GM18508 (cell line): ENCODE measurements around the gene USP6NL.
A peak's percentile ranks its signal among the peaks of the same experiment; 100 is the strongest.
"Not testable (repeated sequence)": the region's sequence is repeated elsewhere in the genome, so short reads cannot be mapped to it uniquely, and the experiment has no call there.

Experiments
- ATAC-seq: cut with Tn5 transposase; IDR thresholded peaks from one replicate; pipeline ENCODE4 v1.9.1; 2021; ENCODE audit warnings: moderate number of reproducible peaks; ENCODE audit not compliant: insufficient read depth, unreplicated experiment

USP6NL gene

DNA sequence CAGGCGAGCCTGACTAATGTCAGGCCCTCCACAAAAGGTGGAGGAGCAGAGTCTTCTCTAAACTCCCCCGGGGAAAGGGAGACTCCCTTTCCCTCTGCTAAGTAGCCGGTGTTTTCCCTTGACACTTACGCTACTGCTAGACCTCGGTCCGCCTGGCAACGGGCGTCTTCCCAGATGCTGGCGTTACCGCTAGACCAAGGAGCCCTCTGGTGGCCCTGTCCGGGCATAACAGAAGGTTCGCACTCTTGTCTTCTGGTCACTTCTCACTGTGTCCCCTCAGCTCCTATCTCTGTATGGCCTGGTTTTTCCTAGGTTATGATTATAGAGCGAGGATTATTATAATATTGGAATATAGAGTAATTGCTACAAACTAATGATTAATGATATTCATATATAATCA lies 116.5 kb downstream of the USP6NL start:
- ATAC-seq = not testable (repeated sequence)

DNA sequence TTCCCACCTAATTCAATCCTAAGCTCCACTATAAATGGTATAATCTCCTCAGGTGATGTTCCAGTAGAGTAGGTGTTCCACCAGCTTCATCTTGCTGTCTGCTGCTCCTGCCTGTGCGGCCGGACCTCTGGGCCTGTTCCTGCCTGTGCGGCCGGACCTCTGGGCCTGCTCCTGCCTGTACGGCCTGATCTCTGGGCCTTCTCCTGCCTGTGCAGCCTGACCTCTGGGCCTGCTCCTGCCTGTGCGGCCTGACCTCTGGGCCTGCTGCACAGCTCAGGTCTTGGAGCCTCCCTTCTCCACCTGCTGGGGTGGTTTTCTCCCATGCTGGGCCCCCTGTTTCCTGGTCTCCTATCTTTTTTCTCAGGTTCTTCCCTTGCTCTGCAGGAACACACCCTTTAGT lies 117.8 kb downstream of the USP6NL start:
- no peak for ATAC-seq

DNA sequence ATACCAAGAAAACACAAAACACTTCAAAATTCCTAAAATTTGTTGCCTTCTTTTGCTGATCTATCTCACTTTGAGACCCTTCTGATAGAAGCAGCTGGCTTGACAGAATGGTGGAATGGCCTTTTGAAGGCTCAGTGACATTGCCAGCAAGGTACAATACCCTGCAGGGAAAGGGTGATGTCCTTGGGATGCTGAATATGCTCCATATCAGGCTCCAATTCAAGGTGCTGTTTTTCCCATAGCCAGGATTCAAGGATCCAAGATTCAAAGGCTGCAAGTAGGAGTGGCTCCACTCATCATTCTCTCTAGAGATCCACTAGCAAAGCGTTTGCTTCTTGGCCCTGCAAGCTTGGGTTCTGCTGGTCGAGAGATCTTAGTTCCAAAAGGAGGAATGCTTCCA lies 120.4 kb downstream of the USP6NL start:
- ATAC-seq = no peak

DNA sequence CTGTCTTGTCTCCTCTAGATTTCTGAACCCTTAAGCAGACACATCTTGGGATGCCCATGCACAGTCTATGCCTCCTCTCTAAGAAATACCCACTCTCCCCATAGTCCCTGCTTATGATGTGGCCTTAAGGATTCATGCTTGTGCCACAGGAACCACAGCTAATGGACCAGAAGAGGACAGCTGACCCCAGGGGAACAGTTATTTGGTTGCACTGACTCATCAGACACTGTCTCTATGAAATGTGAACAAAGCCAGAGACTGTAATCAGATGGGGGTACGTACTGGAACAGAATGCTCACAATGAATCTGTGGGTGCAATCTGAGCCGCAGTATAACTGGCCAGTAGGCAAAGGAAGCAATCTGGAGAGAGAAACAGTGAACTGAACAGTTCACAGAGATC lies 121.9 kb downstream of the USP6NL start:
- no peak for ATAC-seq

DNA sequence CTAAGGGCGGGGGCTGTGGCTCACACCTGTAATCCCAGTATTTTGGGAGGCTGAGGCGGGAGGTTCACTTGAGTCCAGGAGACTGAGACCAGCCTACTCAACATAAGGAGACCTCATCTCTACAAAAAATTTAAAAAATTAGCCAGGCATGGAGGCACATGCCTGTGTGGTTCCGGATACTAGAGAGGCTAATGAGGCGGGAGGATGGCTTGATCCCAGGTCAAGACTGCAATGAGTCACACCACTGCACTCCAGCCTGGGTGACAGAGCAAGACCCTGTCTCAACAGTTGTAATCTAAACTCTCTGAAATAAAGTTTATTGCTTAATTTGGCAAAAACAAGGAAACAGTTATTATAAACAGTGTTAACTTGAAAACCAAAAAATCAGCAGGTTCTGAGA lies 123.3 kb downstream of the USP6NL start:
- ATAC-seq = no peak

DNA sequence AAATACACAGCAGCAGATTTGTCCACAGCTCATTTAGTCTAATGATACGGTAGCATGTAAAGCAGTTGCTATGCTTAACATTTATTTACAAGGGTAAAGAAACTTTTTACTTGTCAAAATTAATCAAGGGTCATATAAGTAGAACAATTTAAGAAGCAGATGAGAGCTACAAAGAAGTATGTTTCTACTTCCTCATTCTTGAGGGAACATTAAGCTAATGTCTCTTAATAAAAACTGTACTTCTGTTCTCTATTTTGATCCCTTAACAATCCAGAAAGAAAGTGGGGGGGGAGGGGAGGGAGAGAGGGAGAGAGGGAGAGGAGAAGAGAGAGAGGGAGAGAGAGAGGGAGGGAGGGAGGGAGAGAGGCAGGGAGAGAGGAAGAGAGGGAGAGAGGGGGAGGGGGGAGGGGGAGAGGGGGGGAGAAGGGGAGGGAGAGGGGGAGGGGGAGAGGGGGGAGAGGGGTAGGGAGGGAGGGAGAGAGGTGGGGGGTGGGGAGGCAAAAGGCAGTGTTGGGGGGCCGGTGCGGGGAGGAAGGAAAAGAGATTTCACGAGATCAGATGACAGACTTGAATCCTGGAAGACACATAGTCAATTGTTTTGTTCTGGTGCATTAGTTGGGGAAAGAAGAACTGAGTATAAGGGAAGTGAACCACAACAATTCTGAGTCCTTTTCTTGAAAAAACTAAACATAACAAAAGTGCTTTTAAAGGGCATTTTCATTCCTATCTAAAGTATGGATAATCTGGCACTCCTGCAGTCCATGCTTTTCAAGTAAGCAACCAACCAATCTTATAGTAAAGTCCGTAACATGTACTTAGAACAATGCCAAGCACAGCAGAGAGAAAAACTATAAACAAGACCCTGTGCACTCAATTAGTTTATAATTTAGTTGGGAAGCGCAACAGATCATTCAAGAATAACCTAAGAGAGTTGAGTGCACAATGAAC lies 128.0 kb downstream of the USP6NL start:
- ATAC-seq = no peak

DNA sequence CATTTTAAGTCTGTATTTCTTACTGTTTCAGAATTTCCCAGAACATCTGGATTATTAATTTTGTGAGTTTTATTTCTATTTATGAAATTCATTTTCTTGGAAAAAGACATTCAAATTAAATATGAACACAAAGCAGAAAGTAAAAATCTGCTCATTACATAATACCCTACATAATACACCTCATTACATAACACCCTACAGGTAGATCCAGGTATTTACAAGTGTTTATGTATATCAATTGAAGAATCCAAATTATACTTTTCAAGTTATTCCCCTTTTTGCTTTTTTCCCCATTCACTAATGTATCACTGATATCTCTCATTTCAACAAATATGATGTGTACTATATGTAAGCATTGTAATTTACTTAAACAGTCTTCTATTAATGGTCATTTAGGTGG lies 129.1 kb downstream of the USP6NL start:
- ATAC-seq = no peak

DNA sequence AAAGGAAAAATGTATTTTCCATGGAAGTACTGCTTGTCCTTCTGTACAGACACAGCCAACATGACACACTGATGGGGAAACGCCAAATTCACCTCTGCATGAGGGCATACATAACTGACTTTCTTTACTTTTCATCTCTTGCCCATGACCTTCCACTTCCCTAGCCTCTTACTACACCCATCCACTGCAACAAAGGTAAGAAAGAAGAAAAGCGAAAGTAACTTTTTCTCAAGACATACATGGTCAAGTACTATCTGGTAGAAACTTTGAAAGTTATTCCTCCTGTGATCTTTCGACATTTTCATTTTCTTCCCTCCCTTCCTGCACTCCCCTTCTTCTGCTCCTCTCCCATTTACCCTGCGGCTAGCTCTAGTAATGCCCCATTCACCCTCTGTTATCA lies 130.8 kb downstream of the USP6NL start:
- ATAC-seq = no peak

DNA sequence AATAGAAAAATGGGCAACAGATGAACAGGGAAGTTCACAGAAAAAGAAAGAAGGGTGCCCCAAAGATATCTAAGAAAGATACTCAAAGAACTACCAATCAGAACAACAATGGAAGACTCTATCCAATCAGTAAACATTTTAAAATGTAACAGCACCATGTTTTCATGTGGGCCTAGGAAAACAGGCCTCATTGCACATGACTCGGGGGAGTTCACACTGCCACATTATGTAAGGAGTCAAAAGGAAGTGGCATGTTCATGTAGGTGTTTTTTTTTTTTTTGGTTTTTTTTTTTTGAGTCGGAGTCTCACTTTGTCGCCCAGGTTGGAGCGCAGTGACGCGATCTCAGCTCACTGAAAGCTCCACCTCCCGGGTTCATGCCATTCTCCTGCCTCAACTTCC lies 132.2 kb downstream of the USP6NL start:
- ATAC-seq = no peak

DNA sequence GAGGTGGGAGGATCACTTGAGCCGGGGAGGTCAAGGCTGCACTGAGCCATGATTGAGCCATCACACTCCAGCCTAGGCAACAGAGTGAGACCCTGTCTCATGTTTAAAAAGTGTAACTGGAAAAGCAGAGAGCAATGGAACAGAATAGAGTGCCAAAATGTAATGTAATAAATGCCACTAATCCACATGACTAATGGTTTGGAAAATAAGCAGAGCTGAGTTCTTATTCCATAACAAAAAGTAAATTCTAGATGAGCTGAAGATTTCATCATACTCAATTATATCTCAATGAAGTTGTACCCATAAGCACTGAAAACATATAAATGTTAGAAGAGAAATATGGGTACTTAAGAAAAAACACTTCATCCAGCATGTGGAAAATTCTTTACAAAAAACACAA lies 132.6 kb downstream of the USP6NL start:
- ATAC-seq = no peak

DNA sequence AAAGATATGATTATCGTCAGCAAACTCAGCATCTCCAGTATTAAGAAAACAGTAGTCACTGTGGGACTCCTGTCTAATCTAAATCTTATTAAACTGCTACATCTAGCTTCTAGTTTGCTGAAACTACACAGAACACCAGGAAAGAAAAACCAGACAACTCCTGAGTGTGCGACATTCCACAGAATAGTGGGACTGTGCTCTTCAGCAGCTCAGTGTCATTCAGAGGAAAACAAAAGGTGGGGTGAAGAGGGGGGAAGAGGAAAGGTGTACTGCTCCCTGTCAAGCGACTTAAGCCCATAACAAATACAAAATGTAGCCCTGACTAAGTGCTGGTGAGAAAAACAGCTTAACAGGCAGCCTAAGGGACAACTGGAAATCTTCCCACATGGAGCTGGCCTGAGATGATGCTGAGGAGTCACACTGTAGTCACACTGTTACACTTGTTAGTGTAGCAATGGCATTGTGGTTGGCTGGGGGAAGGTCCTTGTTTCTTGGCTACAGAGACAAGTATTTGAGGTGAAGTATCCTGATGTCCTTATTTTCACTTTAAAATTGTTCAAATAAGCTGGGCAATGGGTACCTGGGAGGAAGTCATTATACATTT lies 135.5 kb downstream of the USP6NL start:
- ATAC-seq = no peak

DNA sequence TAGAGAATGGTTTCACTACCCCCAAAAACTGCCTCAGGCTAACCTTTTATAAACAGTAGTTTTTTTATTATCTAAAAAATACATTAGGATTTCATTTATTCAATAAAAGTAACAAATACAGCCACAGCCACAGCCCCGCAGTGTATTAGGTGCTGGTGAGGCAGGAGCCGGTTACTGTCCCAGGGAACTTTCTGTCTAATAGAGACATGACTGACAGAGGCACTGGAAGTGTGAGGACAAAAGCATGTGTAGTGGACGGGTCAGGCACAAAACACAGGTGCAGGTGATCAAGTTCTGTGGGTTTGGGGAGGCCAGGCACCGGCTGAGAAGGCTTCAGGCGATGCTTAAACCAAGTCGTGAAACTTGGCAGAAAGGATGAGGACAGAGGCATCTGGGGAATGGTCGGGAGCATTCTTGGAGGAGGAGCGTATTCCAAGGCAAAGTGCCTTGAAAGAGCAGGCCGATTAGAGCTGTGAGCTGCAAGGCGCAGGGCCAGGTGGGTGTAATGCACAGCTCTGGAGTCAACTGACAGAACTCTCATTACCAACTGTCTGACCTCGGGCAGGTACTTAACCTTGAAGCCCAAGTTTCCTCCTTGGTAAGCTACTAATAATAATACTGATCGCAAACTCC lies 138.2 kb downstream of the USP6NL start:
- no peak for ATAC-seq

DNA sequence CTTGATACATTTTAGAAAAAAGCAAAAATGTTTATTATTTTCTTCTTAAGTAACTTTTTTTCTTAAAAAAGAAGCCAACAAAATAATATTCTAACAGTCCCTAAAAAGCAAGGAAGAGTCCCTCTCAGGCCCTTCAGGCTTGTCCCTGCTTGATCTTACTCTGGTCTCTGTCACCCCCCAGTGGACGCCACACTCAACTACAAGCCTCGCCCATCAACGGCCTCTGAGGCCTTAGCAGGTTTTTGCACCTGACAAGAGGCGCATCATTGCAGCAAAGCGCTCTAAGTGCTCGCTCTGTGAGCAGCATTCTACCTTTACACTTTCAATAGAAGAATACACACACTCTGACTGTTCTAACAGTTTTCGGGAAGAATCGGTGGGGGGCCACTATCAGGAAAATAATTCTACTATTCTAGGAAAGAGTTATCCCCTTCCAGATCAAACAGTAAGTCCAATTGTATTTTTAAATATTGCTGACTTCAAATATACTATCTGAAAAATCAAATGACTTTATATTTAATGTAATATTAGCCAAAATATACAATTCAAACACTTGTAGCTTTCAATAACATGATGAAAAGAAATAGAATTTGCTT lies 139.2 kb downstream of the USP6NL start:
- peak; percentile 74 for ATAC-seq

DNA sequence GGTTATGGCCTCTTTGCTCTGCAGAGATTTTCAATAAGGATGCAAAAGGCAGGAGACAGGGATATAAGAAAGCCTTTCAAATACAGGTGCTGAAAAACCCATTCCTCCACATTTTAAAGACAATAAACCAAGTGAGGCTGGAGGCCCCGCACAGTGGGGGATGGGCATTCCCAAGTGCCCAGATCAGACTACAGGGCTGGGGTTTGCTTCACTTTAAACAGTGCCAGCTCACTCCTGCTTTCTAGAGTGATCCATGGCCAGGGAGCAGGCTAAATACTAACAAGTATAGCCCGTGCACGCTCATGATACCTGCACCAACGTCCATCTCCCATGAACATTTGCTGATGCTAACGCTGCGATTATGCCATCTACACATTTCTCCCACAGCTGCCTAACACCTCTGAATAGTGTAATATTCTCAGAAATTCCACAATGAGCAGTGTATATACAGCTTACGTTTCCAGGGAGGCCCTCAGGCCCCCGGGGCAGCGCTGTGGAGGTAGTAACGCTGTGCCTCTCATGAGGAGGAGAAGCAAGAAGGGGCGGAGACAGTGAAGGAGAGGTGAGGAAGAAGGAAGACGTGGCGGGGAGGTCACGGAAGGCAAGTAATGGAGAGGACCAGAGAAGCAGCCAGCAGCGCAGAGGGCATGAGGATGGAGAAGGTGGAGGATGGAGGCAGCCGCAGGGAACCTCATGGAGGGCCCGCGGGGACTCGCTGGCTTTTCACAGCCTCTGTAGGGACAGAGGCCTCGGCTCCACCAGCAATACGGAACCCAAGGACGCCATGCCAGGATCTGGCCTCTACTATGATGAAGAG lies 141.7 kb downstream of the USP6NL start:
- no peak for ATAC-seq

DNA sequence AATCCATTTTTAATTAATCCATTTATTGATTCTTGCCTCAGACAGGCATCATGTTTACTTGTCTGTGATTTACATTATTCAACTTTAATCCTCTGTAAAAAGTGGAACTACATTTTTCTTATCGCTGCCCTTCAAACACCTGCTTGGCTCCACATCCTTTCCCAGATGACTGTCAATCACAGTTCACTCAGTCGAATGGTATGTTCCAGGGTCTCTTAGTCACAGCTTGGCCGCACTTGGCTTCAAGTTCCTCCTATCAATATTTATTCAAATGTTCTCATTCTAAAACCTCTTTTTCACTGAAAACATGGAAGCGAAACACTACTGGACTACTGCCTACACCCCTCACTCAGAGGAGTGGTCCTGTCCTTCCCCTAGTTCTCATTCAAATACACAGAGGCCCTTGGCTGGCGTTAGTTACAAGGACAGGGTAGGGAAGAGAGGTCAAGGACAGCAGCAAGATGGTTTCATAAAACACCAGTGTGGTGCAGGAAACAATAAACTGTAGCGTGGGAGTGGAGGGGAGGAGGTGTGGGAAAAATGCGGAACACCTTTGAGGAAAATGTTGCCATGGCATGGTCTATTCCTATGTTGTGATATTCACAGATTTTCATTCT lies 143.2 kb downstream of the USP6NL start:
- ATAC-seq = no peak

DNA sequence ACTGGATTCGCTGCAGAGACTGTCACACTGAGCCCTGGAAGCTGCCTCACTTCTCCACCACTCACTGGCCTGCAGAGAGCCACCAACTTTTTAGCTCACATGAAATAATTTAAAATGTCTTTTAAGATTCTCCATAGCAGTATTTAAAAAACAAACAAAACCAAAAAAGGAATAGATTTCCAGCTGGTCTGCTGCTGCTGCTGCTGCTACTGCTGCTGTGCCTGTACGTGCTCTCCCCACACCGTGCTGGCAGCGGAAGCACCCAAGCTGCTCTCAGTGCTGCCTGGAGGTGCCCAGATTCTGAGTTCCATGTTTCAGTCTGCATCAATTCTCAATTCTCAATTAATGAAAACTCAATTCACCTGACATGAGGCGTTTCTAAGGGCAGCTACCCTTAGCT lies 146.0 kb downstream of the USP6NL start:
- ATAC-seq = no peak

DNA sequence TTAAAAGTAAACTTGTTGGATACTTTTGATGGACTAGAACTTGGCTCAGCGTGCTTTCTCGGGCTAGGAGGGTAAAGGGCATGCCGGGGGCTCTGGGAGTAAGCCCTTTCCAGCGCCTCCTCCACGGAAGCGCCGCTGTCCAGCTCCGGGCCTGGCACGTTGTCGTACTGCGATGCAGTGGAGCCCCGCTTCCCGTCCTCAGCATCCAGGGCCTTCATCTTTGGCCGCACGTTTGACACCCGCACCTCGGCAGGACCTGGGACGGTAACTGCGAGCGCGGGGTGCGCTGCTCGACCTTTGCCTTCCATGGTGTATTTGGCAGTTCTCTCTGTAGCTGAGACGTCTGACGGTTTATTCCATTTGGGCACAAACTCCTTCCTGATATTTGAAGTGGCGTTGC lies 148.3 kb downstream of the USP6NL start:
- no peak for ATAC-seq

DNA sequence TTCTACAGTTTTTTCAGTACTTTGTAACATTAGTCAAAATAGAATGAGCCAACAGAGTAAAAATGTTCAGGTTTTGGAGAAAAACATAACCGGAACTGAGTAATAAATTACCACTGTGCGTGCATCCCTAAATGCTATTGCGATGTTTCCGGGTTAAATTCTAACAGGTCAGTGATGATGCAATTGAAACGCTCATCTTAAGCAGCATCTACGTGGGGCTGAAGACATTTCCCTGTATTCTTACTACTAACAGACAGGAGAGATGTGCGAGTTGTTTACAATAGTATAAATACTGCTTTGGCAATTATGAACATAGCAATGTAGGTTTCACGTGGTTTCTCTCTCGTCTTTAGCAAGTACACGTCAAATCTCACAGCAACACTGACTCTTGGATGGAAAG lies 149.4 kb downstream of the USP6NL start:
- no peak for ATAC-seq

DNA sequence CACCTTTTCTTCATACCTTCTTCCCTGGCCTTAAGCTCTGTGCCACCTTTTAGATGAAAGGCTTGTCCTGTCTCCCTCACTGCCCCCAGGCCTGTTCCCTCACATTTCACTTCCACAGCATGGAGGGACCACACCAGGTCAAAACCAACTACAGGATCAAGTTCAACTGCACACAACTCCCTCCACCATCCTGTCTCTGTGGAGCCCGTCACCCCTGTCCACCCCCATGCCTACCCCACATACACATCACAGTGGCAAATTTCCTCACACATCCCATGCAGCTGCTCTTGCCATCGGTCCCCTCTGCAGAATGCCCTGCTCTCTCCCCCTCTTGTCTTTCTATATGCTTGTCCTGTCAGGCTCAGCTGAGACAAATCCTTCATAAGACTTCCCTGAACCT lies 154.1 kb downstream of the USP6NL start:
- no peak for ATAC-seq
